ENCODE measurements around the gene PWWP3B. TPM values are rescaled to one million over a fixed set of nuclear protein-coding genes. Genes with fewer than 3 reads are reported as not detected.

PWWP3B gene
- total RNA-seq, 1 donor from 2014 or later = 1.2 TPM

GRCh38 chrX:106201502-106202178 lies 33.5 kb downstream of the PWWP3B start:
- no peak for DNase-seq (ENCODE audit: low read depth)
- Histone ChIP-seq H3K36me3 (ENCODE audit: control insufficient read depth, insufficient read depth, low read length) (no peaks in the 10 kb centered on the region), H3K4me3 (ENCODE audit: low read depth, low read length) (no peak overlapping the region), H3K27me3 (ENCODE audit: control insufficient read depth, insufficient read depth, low read length) (no peaks in the 10 kb centered on the region)
- no peak for TF ChIP-seq CTCF (IDR thresholded peaks at IDR 0.05; ENCODE audit: insufficient read depth, low read length, poor library complexity, severe bottlenecking)

- DNase-seq (ENCODE audit: low read depth) = no peak
- H3K27me3 ChIP-seq (ENCODE audit: control insufficient read depth, insufficient read depth, low read length) = no peaks in the 10 kb centered on the region
- no peak for TF ChIP-seq CTCF (IDR thresholded peaks at IDR 0.05; ENCODE audit: insufficient read depth, low read length, poor library complexity, severe bottlenecking)
- no peaks in the 10 kb centered on the region for H3K36me3 ChIP-seq (ENCODE audit: control insufficient read depth, insufficient read depth, low read length)
- no peak overlapping the region for H3K4me3 ChIP-seq (ENCODE audit: low read depth, low read length)
Observed at GRCh38 chrX:106203315-106203714, 35.2 kb downstream of the PWWP3B start.

GRCh38 chrX:106208154-106208553 lies 40.0 kb downstream of the PWWP3B start:
- Histone ChIP-seq H3K4me3 (ENCODE audit: low read depth, low read length) (no peak overlapping the region), H3K27me3 (ENCODE audit: control insufficient read depth, insufficient read depth, low read length) (no peaks in the 10 kb centered on the region), H3K36me3 (ENCODE audit: control insufficient read depth, insufficient read depth, low read length) (no peaks in the 10 kb centered on the region)
- DNase-seq (ENCODE audit: low read depth) = no peak
- TF ChIP-seq CTCF (IDR thresholded peaks at IDR 0.05; ENCODE audit: insufficient read depth, low read length, poor library complexity, severe bottlenecking) = no peak

Other genes starting within 250 kb of the PWWP3B start
- not detected in 2 replicates for gene SERPINA7, start 129.6 kb upstream of the PWWP3B start, total RNA-seq

Data from kidney epithelial cell (primary cell).